HEK293T (cell line): Measurements from ENCODE around the gene FRYL.

Experiments used
- ARNT ChIP-seq: fragments of 450-650 bp; IDR thresholded peaks from 2 replicates; pipeline ENCODE4 v1.6.1; 2017; ENCODE audit warnings: mild to moderate bottlenecking
- CTBP1 ChIP-seq: fragments of 450-650 bp; IDR thresholded peaks from 2 replicates; pipeline ENCODE4 v1.6.1; 2016; ENCODE audit warnings: borderline replicate concordance
- ELF4 ChIP-seq: fragments of 450-650 bp; IDR thresholded peaks from 2 replicates; pipeline ENCODE4 v1.6.1; 2017; ENCODE audit warnings: antibody characterized with exemption
- FOXA1 ChIP-seq: fragments of 450-650 bp; IDR thresholded peaks from 2 replicates; pipeline ENCODE4 v1.6.1; 2016; ENCODE audit warnings: mild to moderate bottlenecking
- FOXK2 ChIP-seq: fragments of 450-650 bp; IDR thresholded peaks from 2 replicates; pipeline ENCODE4 v1.6.1; 2016; ENCODE audit warnings: mild to moderate bottlenecking
- FOXM1 ChIP-seq: fragments of 450-650 bp; IDR thresholded peaks from 2 replicates; pipeline ENCODE4 v1.6.1; 2017; ENCODE audit warnings: mild to moderate bottlenecking, borderline replicate concordance
- HDGF ChIP-seq: fragments of 450-650 bp; IDR thresholded peaks from 2 replicates; pipeline ENCODE4 v1.6.1; 2017; ENCODE audit warnings: antibody characterized with exemption, borderline replicate concordance
- L3MBTL2 ChIP-seq: fragments of 450-650 bp; conservative IDR thresholded peaks from 2 replicates; pipeline ENCODE4 v1.6.1; 2016; ENCODE audit warnings: mild to moderate bottlenecking
- PKNOX1 ChIP-seq: fragments of 450-650 bp; IDR thresholded peaks from 2 replicates; pipeline ENCODE4 v1.6.1; 2016
- SP1 ChIP-seq: fragments of 450-650 bp; IDR thresholded peaks from 2 replicates; pipeline ENCODE4 v1.6.1; 2017
- SUZ12 ChIP-seq: fragments of 450-650 bp; IDR thresholded peaks from 2 replicates; pipeline ENCODE4 v1.6.1; 2016; ENCODE audit warnings: mild to moderate bottlenecking
- TARDBP ChIP-seq: fragments of 450-650 bp; IDR thresholded peaks from 2 replicates; pipeline ENCODE4 v1.6.1; 2016
- ZNF384 ChIP-seq: fragments of 450-650 bp; IDR thresholded peaks from 2 replicates; pipeline ENCODE4 v1.6.1; 2016

GRCh38 chr4:48495941-48496340, 284.1 kb downstream of the FRYL start:
- TF ChIP-seq ARNT, result no peak
- no peak for TF ChIP-seq ZNF384
- no peak for TF ChIP-seq L3MBTL2
- TF ChIP-seq FOXA1, result no peak
- TF ChIP-seq ELF4, result no peak
- no peak for TF ChIP-seq HDGF
- no peak for TF ChIP-seq CTBP1
- no peak for TF ChIP-seq FOXM1
- no peak for TF ChIP-seq SP1
- TF ChIP-seq SUZ12, result no peak
- no peak for TF ChIP-seq FOXK2
- no peak for TF ChIP-seq TARDBP
- TF ChIP-seq PKNOX1, result no peak
